IPS-18c (cell line): Measurements from ENCODE around the gene PRKRIP1.

Experiments
- H3K4me3 ChIP-seq: 2 replicates; pipeline ENCODE4 v1.7.0; 2013; ENCODE audit warnings: low read depth, mild to moderate bottlenecking, low read length, moderate library complexity; ENCODE audit not compliant: insufficient read depth
- H3K9me3 ChIP-seq: one replicate; pipeline ENCODE4 v1.6.1; 2013; ENCODE audit warnings: mild to moderate bottlenecking, low read length, moderate library complexity; ENCODE audit not compliant: control insufficient read depth, insufficient read depth

The PRKRIP1 gene

GRCh38 chr7:102421706-102422240 is 25.6 kb downstream of the PRKRIP1 start:
- no peak overlapping the region for H3K4me3 ChIP-seq
- H3K9me3 ChIP-seq: no peaks in the 10 kb centered on the region

GRCh38 chr7:102424129-102424551 is 28.0 kb downstream of the PRKRIP1 start:
- no peaks in the 10 kb centered on the region for H3K9me3 ChIP-seq
- H3K4me3 ChIP-seq: no peak overlapping the region

- Histone ChIP-seq H3K4me3 (no peak overlapping the region), H3K9me3 (no peaks in the 10 kb centered on the region)
These were observed 28.6 kb downstream of the PRKRIP1 start for GRCh38 chr7:102424787-102425218.

GRCh38 chr7:102425639-102426267 is 29.6 kb downstream of the PRKRIP1 start:
- H3K9me3 ChIP-seq: no peaks in the 10 kb centered on the region
- no peak overlapping the region for H3K4me3 ChIP-seq

GRCh38 chr7:102426268-102427018 is 30.3 kb downstream of the PRKRIP1 start:
- H3K4me3 ChIP-seq: no peak overlapping the region

GRCh38 chr7:102427019-102427405 is 30.8 kb downstream of the PRKRIP1 start:
- no peak overlapping the region for H3K4me3 ChIP-seq
- H3K9me3 ChIP-seq: no peaks in the 10 kb centered on the region

More at GRCh38 chr7:102426268-102427018, 30.3 kb downstream of the PRKRIP1 start:
- no peaks in the 10 kb centered on the region for H3K9me3 ChIP-seq

GRCh38 chr7:102429141-102429899 is 33.2 kb downstream of the PRKRIP1 start:
- H3K9me3 ChIP-seq: no peaks in the 10 kb centered on the region
- no peak overlapping the region for H3K4me3 ChIP-seq

- Histone ChIP-seq H3K9me3 (no peaks in the 10 kb centered on the region), H3K4me3 (no peak overlapping the region)
These were observed 35.6 kb downstream of the PRKRIP1 start for GRCh38 chr7:102431617-102432298.

GRCh38 chr7:102432442-102433218 is 36.5 kb downstream of the PRKRIP1 start:
- Histone ChIP-seq H3K4me3 (peak overlapping the region; percentile 76), H3K9me3 (no peaks in the 10 kb centered on the region)

GRCh38 chr7:102433219-102434038 is 37.3 kb downstream of the PRKRIP1 start, which contains the start of gene ORAI2:
ORAI2 (plus strand) TSS chr7:102433575; CDS start chr7:102438957, 5,382 bp downstream.
- no peaks in the 10 kb centered on the region for H3K9me3 ChIP-seq
- peak within 1 kb of the TSS; percentile 76 for H3K4me3 ChIP-seq

- Histone ChIP-seq H3K9me3 (no peaks in the 10 kb centered on the region), H3K4me3 (peak overlapping the region; percentile 76)
These were observed 37.9 kb downstream of the PRKRIP1 start for GRCh38 chr7:102434039-102434486.

- Histone ChIP-seq H3K9me3 (no peaks in the 10 kb centered on the region), H3K4me3 (no peak overlapping the region)
These were observed 40.0 kb downstream of the PRKRIP1 start for GRCh38 chr7:102436118-102436517.

- H3K4me3 ChIP-seq: no peak overlapping the region
- H3K9me3 ChIP-seq: no peaks in the 10 kb centered on the region
These were observed 44.0 kb downstream of the PRKRIP1 start for GRCh38 chr7:102439963-102440795.

- H3K9me3 ChIP-seq: no peaks in the 10 kb centered on the region
- H3K4me3 ChIP-seq: no peak overlapping the region
These were observed 49.0 kb downstream of the PRKRIP1 start for GRCh38 chr7:102444961-102445673.
